ENCODE results near the gene CA9.

The CA9 gene

GRCh38 chr9:35658137-35658967, 15.4 kb upstream of the CA9 start, which contains the start of gene CCDC107:
Gene CCDC107, plus strand, starts transcription at chr9:35658292. Its CDS starts 88 bp downstream, at chr9:35658380.
- Mint-ChIP-seq H3K36me3 (peaks cover 24 to 37% of the 10 kb centered on the region in 2 donors), H3K4me1 (peaks cover 54 to 69% of the 10 kb centered on the region in 2 donors), H3K9me3 (peaks cover 0 to 2% of the 10 kb centered on the region in 2 donors), H3K4me3 (peak within 1 kb of the TSS; percentile 93 to 95), H3K27me3 (peaks cover 5% of the 10 kb centered on the region in 2 donors), H3K27ac (peak within 1 kb of the TSS; percentile 99)
- DNase-seq = peak; percentile 84
- ATAC-seq (replicated peaks) = peak; percentile 72 to 73

- H3K9me3 Mint-ChIP-seq = peaks cover 0 to 2% of the 10 kb centered on the region in 2 donors
- no peak for DNase-seq
Observed at GRCh38 chr9:35658968-35659220, 14.8 kb upstream of the CA9 start.

GRCh38 chr9:35659340-35659739, 14.4 kb upstream of the CA9 start:
- Mint-ChIP-seq H3K27ac (peak overlapping the region; percentile 99), H3K27me3 (peaks cover 5% of the 10 kb centered on the region in 2 donors), H3K9me3 (peaks cover 0 to 2% of the 10 kb centered on the region in 2 donors), H3K4me1 (peaks cover 54 to 73% of the 10 kb centered on the region in 2 donors), H3K4me3 (peak overlapping the region; percentile 93 to 95), H3K36me3 (peaks cover 24 to 37% of the 10 kb centered on the region in 2 donors)
- ATAC-seq (replicated peaks) (no peak), DNase-seq (no peak)

More at GRCh38 chr9:35658968-35659220, 14.8 kb upstream of the CA9 start:
- Mint-ChIP-seq H3K4me1 (peaks cover 54 to 69% of the 10 kb centered on the region in 2 donors), H3K27me3 (peaks cover 5% of the 10 kb centered on the region in 2 donors), H3K36me3 (peaks cover 24 to 37% of the 10 kb centered on the region in 2 donors), H3K27ac (peak overlapping the region; percentile 99), H3K4me3 (peak overlapping the region; percentile 93 to 95)
- ATAC-seq (replicated peaks) = peak; percentile 2 to 6

- H3K9me3 Mint-ChIP-seq = peaks cover 0 to 2% of the 10 kb centered on the region in 2 donors
- H3K27ac Mint-ChIP-seq = peak overlapping the region; percentile 33
- ATAC-seq (replicated peaks) (no peak), DNase-seq (no peak)
- H3K4me3 Mint-ChIP-seq = no peak overlapping the region
- H3K27me3 Mint-ChIP-seq = peaks cover 5% of the 10 kb centered on the region in 2 donors
- peaks cover 24 to 37% of the 10 kb centered on the region in 2 donors for H3K36me3 Mint-ChIP-seq
- peaks cover 57 to 85% of the 10 kb centered on the region in 2 donors for H3K4me1 Mint-ChIP-seq
Observed at GRCh38 chr9:35660966-35661415, 12.7 kb upstream of the CA9 start.

GRCh38 chr9:35661756-35662350, 11.9 kb upstream of the CA9 start:
- DNase-seq (no peak), ATAC-seq (replicated peaks) (no peak)
- Mint-ChIP-seq H3K9me3 (peaks cover 0 to 2% of the 10 kb centered on the region in 2 donors), H3K4me1 (peaks cover 60 to 85% of the 10 kb centered on the region in 2 donors), H3K27ac (peak overlapping the region; percentile 66), H3K27me3 (peaks cover 5% of the 10 kb centered on the region in 2 donors), H3K4me3 (no peak overlapping the region), H3K36me3 (peaks cover 24 to 37% of the 10 kb centered on the region in 2 donors)

- Mint-ChIP-seq H3K4me1 (peaks cover 57 to 85% of the 10 kb centered on the region in 2 donors), H3K27ac (peak overlapping the region; percentile 85), H3K36me3 (peaks cover 24 to 37% of the 10 kb centered on the region in 2 donors), H3K27me3 (peaks cover 5% of the 10 kb centered on the region in 2 donors), H3K9me3 (peaks cover 0 to 2% of the 10 kb centered on the region in 2 donors), H3K4me3 (no peak overlapping the region)
- ATAC-seq (replicated peaks) (no peak), DNase-seq (no peak)
Observed at GRCh38 chr9:35662437-35662836, 11.3 kb upstream of the CA9 start.

- peak; percentile 59 for DNase-seq
- Mint-ChIP-seq H3K4me1 (peaks cover 44 to 69% of the 10 kb centered on the region in 2 donors), H3K27me3 (no peaks in the 10 kb centered on the region), H3K27ac (peak within 1 kb of the TSS; percentile 69), H3K4me3 (peak within 1 kb of the TSS; percentile 85 to 87), H3K9me3 (peaks cover 0 to 2% of the 10 kb centered on the region in 2 donors), H3K36me3 (peaks cover 17 to 22% of the 10 kb centered on the region in 2 donors)
- peak; percentile 74 to 81 for ATAC-seq (replicated peaks)
Observed at GRCh38 chr9:35664531-35665470, 8.9 kb upstream of the CA9 start, which contains the start of gene ARHGEF39. Gene ARHGEF39, minus strand, starts transcription at chr9:35665195. Its CDS starts 26 bp downstream, at chr9:35665169.

- DNase-seq (no peak), ATAC-seq (replicated peaks) (no peak)
- Mint-ChIP-seq H3K4me1 (peaks cover 40 to 62% of the 10 kb centered on the region in 2 donors), H3K27me3 (no peaks in the 10 kb centered on the region), H3K36me3 (peaks cover 11 to 17% of the 10 kb centered on the region in 2 donors), H3K4me3 (peak overlapping the region; percentile 85 to 87), H3K27ac (peak overlapping the region; percentile 25), H3K9me3 (peaks cover 0 to 2% of the 10 kb centered on the region in 2 donors)
Observed at GRCh38 chr9:35665471-35665818, 8.3 kb upstream of the CA9 start.

- H3K36me3 Mint-ChIP-seq = peaks cover 5 to 11% of the 10 kb centered on the region in 2 donors
- H3K27ac Mint-ChIP-seq = peak overlapping the region; percentile 43
- no peak for DNase-seq
- no peak for ATAC-seq (replicated peaks)
- H3K4me3 Mint-ChIP-seq = no peak overlapping the region
- peaks cover 34 to 56% of the 10 kb centered on the region in 2 donors for H3K4me1 Mint-ChIP-seq
- peaks cover 0 to 2% of the 10 kb centered on the region in 2 donors for H3K9me3 Mint-ChIP-seq
- H3K27me3 Mint-ChIP-seq = no peaks in the 10 kb centered on the region
Observed at GRCh38 chr9:35666045-35666444, 7.7 kb upstream of the CA9 start.

GRCh38 chr9:35666549-35666948, 7.2 kb upstream of the CA9 start:
- Mint-ChIP-seq H3K27me3 (no peaks in the 10 kb centered on the region), H3K4me3 (no peak overlapping the region), H3K9me3 (peaks cover 0 to 2% of the 10 kb centered on the region in 2 donors), H3K27ac (peak overlapping the region; percentile 75), H3K4me1 (peaks cover 34 to 52% of the 10 kb centered on the region in 2 donors), H3K36me3 (peaks cover 2 to 10% of the 10 kb centered on the region in 2 donors)
- DNase-seq (no peak), ATAC-seq (replicated peaks) (peak; percentile 69 to 70)

GRCh38 chr9:35667939-35668338, 5.8 kb upstream of the CA9 start:
- H3K4me3 Mint-ChIP-seq = no peak overlapping the region
- no peak for DNase-seq
- no peaks in the 10 kb centered on the region for H3K36me3 Mint-ChIP-seq
- H3K9me3 Mint-ChIP-seq = peaks cover 0 to 2% of the 10 kb centered on the region in 2 donors
- ATAC-seq (replicated peaks) = no peak
- peaks cover 22 to 39% of the 10 kb centered on the region in 2 donors for H3K4me1 Mint-ChIP-seq
- H3K27ac Mint-ChIP-seq = no peak overlapping the region
- no peaks in the 10 kb centered on the region for H3K27me3 Mint-ChIP-seq

GRCh38 chr9:35669331-35670145, 4.2 kb upstream of the CA9 start:
- DNase-seq = no peak
- Mint-ChIP-seq H3K4me1 (peaks cover 19 to 33% of the 10 kb centered on the region in 2 donors), H3K27me3 (peaks cover 0 to 4% of the 10 kb centered on the region in 2 donors), H3K36me3 (no peaks in the 10 kb centered on the region), H3K9me3 (peaks cover 0 to 2% of the 10 kb centered on the region in 2 donors), H3K27ac (peak overlapping the region; percentile 73), H3K4me3 (no peak overlapping the region)
- no peak for ATAC-seq (replicated peaks)

GRCh38 chr9:35674025-35674361, 265 bp downstream of the CA9 start:
- Mint-ChIP-seq H3K4me3 (no peak overlapping the region), H3K27ac (no peak overlapping the region), H3K9me3 (no peaks in the 10 kb centered on the region), H3K27me3 (peaks cover 1 to 10% of the 10 kb centered on the region in 2 donors), H3K36me3 (no peaks in the 10 kb centered on the region), H3K4me1 (peaks cover 7 to 17% of the 10 kb centered on the region in 2 donors)
- DNase-seq (no peak), ATAC-seq (replicated peaks) (no peak)
